ENCODE data around the gene SHB. TPM values are rescaled to one million over a fixed set of nuclear protein-coding genes. Genes with fewer than 3 reads are reported as not detected.
A peak's percentile ranks its signal among the peaks of the same experiment; 100 is the strongest.

The SHB gene
- total RNA-seq, 1 experiment from 2014 or later, result 28.7 TPM

DNA sequence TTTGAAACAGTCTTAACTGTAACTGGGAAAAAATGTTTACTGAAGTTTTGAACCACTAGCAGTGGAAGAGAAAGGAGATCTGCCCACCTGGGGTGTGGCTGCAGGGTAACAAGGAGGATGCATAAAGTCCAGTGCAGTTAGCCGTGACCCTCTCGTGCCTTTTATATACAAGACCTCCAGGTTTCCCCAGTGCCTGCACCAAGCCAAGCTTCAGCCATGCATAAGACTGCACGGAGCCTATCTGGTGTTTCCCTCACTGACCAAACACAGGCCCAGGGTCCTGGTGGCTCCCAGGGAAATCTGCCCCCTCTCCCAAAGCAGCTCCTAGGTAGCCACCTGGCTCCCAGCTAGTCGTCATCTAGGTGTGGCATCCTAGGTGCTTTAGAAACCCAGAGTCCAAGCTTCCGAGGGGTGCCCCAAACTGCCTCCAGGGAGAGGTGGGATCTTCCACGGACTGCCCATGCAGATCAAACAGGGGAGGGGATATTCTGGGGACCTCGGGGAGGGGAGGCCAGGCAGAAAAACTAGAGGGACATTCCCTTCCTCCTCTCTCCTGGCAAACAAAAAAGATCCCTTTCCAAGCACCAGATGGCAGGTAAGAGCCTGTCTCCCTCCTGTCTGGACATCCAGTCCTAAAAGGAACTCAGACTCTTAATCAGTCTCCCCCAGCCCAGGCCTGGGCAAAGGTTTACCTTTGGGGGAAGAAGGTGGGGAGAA lies 2.7 kb downstream of the SHB start:
- TF ChIP-seq RAD21 (IDR thresholded peaks at IDR 0.05; ENCODE audit: low read depth) (peak; percentile 2; the same call in 1 of the 2 replicates), SIN3A (IDR thresholded peaks at IDR 0.05; ENCODE audit: low read depth) (no peak), EGR1 (IDR thresholded peaks at IDR 0.05; ENCODE audit: low read depth) (no peak), SRF (IDR thresholded peaks at IDR 0.05; ENCODE audit: low read depth) (no peak)
- H3K27ac ChIP-seq (ENCODE audit: low read depth, low read length), result no peak overlapping the region; the same call in 1 of the 2 replicates
- no TSS peak for BruUV-seq (replicated peaks)
- H4K20me1 ChIP-seq (ENCODE audit: insufficient read depth), result peaks cover 19% of the 10 kb centered on the region; the same call in 1 of the 2 replicates
- H3K4me2 ChIP-seq (ENCODE audit: low read length), result peak overlapping the region; percentile 96
- H3K9me3 ChIP-seq (ENCODE audit: control insufficient read depth in 1 of 2, insufficient read depth in 1 of 2, low read depth in 1 of 2, low read length in 2 of 2), result no peaks in the 10 kb centered on the region
- H3K79me2 ChIP-seq (ENCODE audit: insufficient read depth, low read length), result peaks cover 71% of the 10 kb centered on the region
- DNase-seq (ENCODE audit: low read depth, low spot score) (no peak), ATAC-seq (no peak)
- no peak overlapping the region for H2AFZ ChIP-seq (ENCODE audit: low read depth, low read length, poor library complexity, severe bottlenecking)
- peaks cover 0 to 5% of the 10 kb centered on the region in 2 experiments; a peak in 1 of 4 replicates for H3K36me3 ChIP-seq (ENCODE audit: control insufficient read depth in 1 of 2, insufficient read depth in 2 of 2, low read length in 2 of 2)
- H3K9me2 ChIP-seq (ENCODE audit: insufficient read depth), result no peaks in the 10 kb centered on the region
- no peaks in the 10 kb centered on the region for H3K27me3 ChIP-seq (ENCODE audit: insufficient read depth, low read length)
- ChIA-PET CTCF (interaction anchor here (0.6 kb wide), 1 partner anchor 198 kb away, joined by 3 read pairs; no protein-coding TSS in a partner anchor), POLR2A (interaction anchor here (1.1 kb wide), 1 partner anchor 12 kb away, joined by 3 read pairs; no protein-coding TSS in a partner anchor), RAD21 (ENCODE audit: low non-redundant PET in 1 of 2, low total read pairs in 2 of 2, uncharacterized antibody in 2 of 2, unreplicated experiment in 2 of 2) (no interaction called here)
- intact Hi-C loops (cut with micrococcal nuclease), result loop anchor here (5.0 to 10.0 kb wide), 2 partner anchors 52 to 114 kb away; no protein-coding TSS in a partner anchor
- H3K9ac ChIP-seq (ENCODE audit: low read length), result peak overlapping the region; percentile 93; the same call in 1 of the 2 replicates
- peaks cover 56 to 72% of the 10 kb centered on the region in 2 experiments for H3K4me1 ChIP-seq (ENCODE audit: control insufficient read depth in 1 of 2, insufficient read depth in 2 of 2, low read length in 2 of 2)
- peak overlapping the region; percentile 66 to 84; a peak in 3 of 4 replicates for H3K4me3 ChIP-seq (replicated peaks in 1 of 2; ENCODE audit: low read depth in 1 of 2, low read length in 2 of 2)

- no TSS peak for BruUV-seq (replicated peaks)
- ChIA-PET POLR2A (no interaction called here), RAD21 (ENCODE audit: low non-redundant PET in 1 of 2, low total read pairs in 2 of 2, uncharacterized antibody in 2 of 2, unreplicated experiment in 2 of 2) (no interaction called here), CTCF (interaction anchor here (0.6 kb wide), 1 partner anchor 198 kb away, joined by 3 read pairs; no protein-coding TSS in a partner anchor)
- intact Hi-C loops (cut with micrococcal nuclease), result loop anchor here (5.0 to 10.0 kb wide), 2 partner anchors 51 to 113 kb away; no protein-coding TSS in a partner anchor
- H3K4me2 ChIP-seq (ENCODE audit: low read length), result peak overlapping the region; percentile 96
- H2AFZ ChIP-seq (ENCODE audit: low read depth, low read length, poor library complexity, severe bottlenecking), result no peak overlapping the region
- no peak for ATAC-seq
- H3K9ac ChIP-seq (ENCODE audit: low read length), result no peak overlapping the region
- H3K27me3 ChIP-seq (ENCODE audit: insufficient read depth, low read length), result no peaks in the 10 kb centered on the region
- H3K9me2 ChIP-seq (ENCODE audit: insufficient read depth), result no peaks in the 10 kb centered on the region
- DNase-seq (ENCODE audit: low read depth, low spot score), result no peak
- H3K79me2 ChIP-seq (ENCODE audit: insufficient read depth, low read length), result peaks cover 79% of the 10 kb centered on the region
- no peaks in the 10 kb centered on the region for H3K9me3 ChIP-seq (ENCODE audit: control insufficient read depth in 1 of 2, insufficient read depth in 1 of 2, low read depth in 1 of 2, low read length in 2 of 2)
- TF ChIP-seq YY1 (IDR thresholded peaks at IDR 0.05; ENCODE audit: extremely low read depth, insufficient replicate concordance, low read depth, low read length) (no peak), POLR2AphosphoS5 (IDR thresholded peaks at IDR 0.05; ENCODE audit: low read depth, low read length) (no peak), JUND (IDR thresholded peaks at IDR 0.05) (no peak), SP1 (IDR thresholded peaks at IDR 0.05; ENCODE audit: low read depth) (no peak), ZNF274 (IDR thresholded peaks at IDR 0.05; ENCODE audit: low read depth, low read length) (no peak), EZH2phosphoT487 (IDR thresholded peaks at IDR 0.05; ENCODE audit: borderline replicate concordance) (no peak), EGR1 (IDR thresholded peaks at IDR 0.05; ENCODE audit: low read depth) (no peak), CEBPB (IDR thresholded peaks at IDR 0.05; ENCODE audit: low read depth) (no peak), POLR2A (IDR thresholded peaks at IDR 0.05; ENCODE audit: borderline replicate concordance, extremely low read depth, insufficient read depth, insufficient read length) (no peak), ATF3 (IDR thresholded peaks at IDR 0.05) (no peak)
- H3K4me1 ChIP-seq (ENCODE audit: control insufficient read depth in 1 of 2, insufficient read depth in 2 of 2, low read length in 2 of 2), result peaks cover 53 to 68% of the 10 kb centered on the region in 2 experiments
- peaks cover 0 to 5% of the 10 kb centered on the region in 2 experiments; a peak in 1 of 4 replicates for H3K36me3 ChIP-seq (ENCODE audit: control insufficient read depth in 1 of 2, insufficient read depth in 2 of 2, low read length in 2 of 2)
- H4K20me1 ChIP-seq (ENCODE audit: insufficient read depth), result peaks cover 19% of the 10 kb centered on the region; the same call in 1 of the 2 replicates
- H3K4me3 ChIP-seq (replicated peaks in 1 of 2; ENCODE audit: low read depth in 1 of 2, low read length in 2 of 2), result no peak overlapping the region
- H3K27ac ChIP-seq (ENCODE audit: low read depth, low read length), result no peak overlapping the region
These were observed 3.5 kb downstream of the SHB start for GRCh38 chr9:38065369-38066075.
